Measurements from ENCODE around the gene CBS.
A peak's percentile ranks its signal among the peaks of the same experiment; 100 is the strongest.

The CBS gene

GRCh38 chr21:43024439-43025136, 51.0 kb downstream of the CBS start:
- peaks cover 11% of the 10 kb centered on the region for H3K4me1 ChIP-seq (ENCODE audit: insufficient read depth, insufficient read length)
- peaks cover 60% of the 10 kb centered on the region for H3K36me3 ChIP-seq (ENCODE audit: insufficient read depth, insufficient read length, low read length)
- TF ChIP-seq SUZ12 (IDR thresholded peaks at IDR 0.05; ENCODE audit: extremely low read depth, insufficient read depth, insufficient read length) (no peak), ZNF274 (IDR thresholded peaks at IDR 0.05; ENCODE audit: low read depth, low read length) (no peak), YY1 (IDR thresholded peaks at IDR 0.05; ENCODE audit: insufficient read depth, insufficient read length) (no peak)

GRCh38 chr21:43023175-43023574, 52.5 kb downstream of the CBS start:
- Histone ChIP-seq H3K4me3 (ENCODE audit: insufficient read length, low read depth) (no peak overlapping the region), H3K9ac (ENCODE audit: insufficient read length, low read depth) (no peak overlapping the region), H3K4me1 (ENCODE audit: insufficient read depth, insufficient read length) (peaks cover 11% of the 10 kb centered on the region), H3K27me3 (ENCODE audit: insufficient read depth, insufficient read length) (no peaks in the 10 kb centered on the region), H3K36me3 (ENCODE audit: insufficient read depth, insufficient read length, low read length) (peaks cover 55% of the 10 kb centered on the region), H3K9me3 (ENCODE audit: insufficient read depth, low read length) (no peaks in the 10 kb centered on the region)
- DNase-seq (ENCODE audit: low read depth, low spot score), result no peak
- no peak for TF ChIP-seq YY1 (IDR thresholded peaks at IDR 0.05; ENCODE audit: insufficient read depth, insufficient read length)
- TF ChIP-seq ZNF274 (IDR thresholded peaks at IDR 0.05; ENCODE audit: low read depth, low read length), result no peak
- TF ChIP-seq SUZ12 (IDR thresholded peaks at IDR 0.05; ENCODE audit: extremely low read depth, insufficient read depth, insufficient read length), result no peak

More at GRCh38 chr21:43024439-43025136, 51.0 kb downstream of the CBS start:
- Histone ChIP-seq H3K9me3 (ENCODE audit: insufficient read depth, low read length) (no peaks in the 10 kb centered on the region), H3K27me3 (ENCODE audit: insufficient read depth, insufficient read length) (no peaks in the 10 kb centered on the region), H3K9ac (ENCODE audit: insufficient read length, low read depth) (no peak overlapping the region), H3K4me3 (ENCODE audit: insufficient read length, low read depth) (no peak overlapping the region)
- no peak for DNase-seq (ENCODE audit: low read depth, low spot score)

- Histone ChIP-seq H3K9me3 (ENCODE audit: insufficient read depth, low read length) (no peaks in the 10 kb centered on the region), H3K36me3 (ENCODE audit: insufficient read depth, insufficient read length, low read length) (peaks cover 59% of the 10 kb centered on the region), H3K27me3 (ENCODE audit: insufficient read depth, insufficient read length) (no peaks in the 10 kb centered on the region), H3K4me3 (ENCODE audit: insufficient read length, low read depth) (no peak overlapping the region), H3K4me1 (ENCODE audit: insufficient read depth, insufficient read length) (peaks cover 7% of the 10 kb centered on the region), H3K9ac (ENCODE audit: insufficient read length, low read depth) (peak overlapping the region; percentile 22)
- no peak for TF ChIP-seq ZNF274 (IDR thresholded peaks at IDR 0.05; ENCODE audit: low read depth, low read length)
- no peak for TF ChIP-seq YY1 (IDR thresholded peaks at IDR 0.05; ENCODE audit: insufficient read depth, insufficient read length)
- TF ChIP-seq SUZ12 (IDR thresholded peaks at IDR 0.05; ENCODE audit: extremely low read depth, insufficient read depth, insufficient read length), result no peak
- DNase-seq (ENCODE audit: low read depth, low spot score), result no peak
Measured at GRCh38 chr21:43021756-43022600, 53.7 kb downstream of the CBS start.

GRCh38 chr21:43021191-43021590, 54.4 kb downstream of the CBS start:
- Histone ChIP-seq H3K9me3 (ENCODE audit: insufficient read depth, low read length) (no peaks in the 10 kb centered on the region), H3K9ac (ENCODE audit: insufficient read length, low read depth) (no peak overlapping the region), H3K27me3 (ENCODE audit: insufficient read depth, insufficient read length) (no peaks in the 10 kb centered on the region), H3K4me3 (ENCODE audit: insufficient read length, low read depth) (no peak overlapping the region), H3K36me3 (ENCODE audit: insufficient read depth, insufficient read length, low read length) (peaks cover 65% of the 10 kb centered on the region), H3K4me1 (ENCODE audit: insufficient read depth, insufficient read length) (peaks cover 7% of the 10 kb centered on the region)
- TF ChIP-seq ZNF274 (IDR thresholded peaks at IDR 0.05; ENCODE audit: low read depth, low read length) (no peak), YY1 (IDR thresholded peaks at IDR 0.05; ENCODE audit: insufficient read depth, insufficient read length) (no peak)
- no peak for DNase-seq (ENCODE audit: low read depth, low spot score)

- H3K36me3 ChIP-seq (ENCODE audit: insufficient read depth, insufficient read length, low read length), result peaks cover 69% of the 10 kb centered on the region
Measured at GRCh38 chr21:43020771-43021170, 54.9 kb downstream of the CBS start.

GRCh38 chr21:43020177-43020576, 55.5 kb downstream of the CBS start:
- Histone ChIP-seq H3K4me1 (ENCODE audit: insufficient read depth, insufficient read length) (peaks cover 7% of the 10 kb centered on the region), H3K27me3 (ENCODE audit: insufficient read depth, insufficient read length) (no peaks in the 10 kb centered on the region), H3K9me3 (ENCODE audit: insufficient read depth, low read length) (no peaks in the 10 kb centered on the region), H3K4me3 (ENCODE audit: insufficient read length, low read depth) (no peak overlapping the region), H3K9ac (ENCODE audit: insufficient read length, low read depth) (no peak overlapping the region), H3K36me3 (ENCODE audit: insufficient read depth, insufficient read length, low read length) (peaks cover 67% of the 10 kb centered on the region)
- no peak for DNase-seq (ENCODE audit: low read depth, low spot score)
- TF ChIP-seq ZNF274 (IDR thresholded peaks at IDR 0.05; ENCODE audit: low read depth, low read length) (no peak), YY1 (IDR thresholded peaks at IDR 0.05; ENCODE audit: insufficient read depth, insufficient read length) (no peak), SUZ12 (IDR thresholded peaks at IDR 0.05; ENCODE audit: extremely low read depth, insufficient read depth, insufficient read length) (no peak)

More at GRCh38 chr21:43020771-43021170, 54.9 kb downstream of the CBS start:
- H3K9me3 ChIP-seq (ENCODE audit: insufficient read depth, low read length), result no peaks in the 10 kb centered on the region
- H3K9ac ChIP-seq (ENCODE audit: insufficient read length, low read depth), result no peak overlapping the region
- TF ChIP-seq YY1 (IDR thresholded peaks at IDR 0.05; ENCODE audit: insufficient read depth, insufficient read length) (no peak), SUZ12 (IDR thresholded peaks at IDR 0.05; ENCODE audit: extremely low read depth, insufficient read depth, insufficient read length) (no peak), ZNF274 (IDR thresholded peaks at IDR 0.05; ENCODE audit: low read depth, low read length) (no peak)
- no peak overlapping the region for H3K4me3 ChIP-seq (ENCODE audit: insufficient read length, low read depth)
- DNase-seq (ENCODE audit: low read depth, low spot score), result no peak
- peaks cover 7% of the 10 kb centered on the region for H3K4me1 ChIP-seq (ENCODE audit: insufficient read depth, insufficient read length)
- no peaks in the 10 kb centered on the region for H3K27me3 ChIP-seq (ENCODE audit: insufficient read depth, insufficient read length)

GRCh38 chr21:43018519-43018918, 57.1 kb downstream of the CBS start:
- Histone ChIP-seq H3K4me1 (ENCODE audit: insufficient read depth, insufficient read length) (peaks cover 7% of the 10 kb centered on the region), H3K36me3 (ENCODE audit: insufficient read depth, insufficient read length, low read length) (peaks cover 55% of the 10 kb centered on the region), H3K9ac (ENCODE audit: insufficient read length, low read depth) (no peak overlapping the region), H3K9me3 (ENCODE audit: insufficient read depth, low read length) (no peaks in the 10 kb centered on the region), H3K27me3 (ENCODE audit: insufficient read depth, insufficient read length) (no peaks in the 10 kb centered on the region), H3K4me3 (ENCODE audit: insufficient read length, low read depth) (no peak overlapping the region)
- no peak for DNase-seq (ENCODE audit: low read depth, low spot score)
- TF ChIP-seq YY1 (IDR thresholded peaks at IDR 0.05; ENCODE audit: insufficient read depth, insufficient read length) (no peak), SUZ12 (IDR thresholded peaks at IDR 0.05; ENCODE audit: extremely low read depth, insufficient read depth, insufficient read length) (no peak), ZNF274 (IDR thresholded peaks at IDR 0.05; ENCODE audit: low read depth, low read length) (no peak)
